Activated CD8-positive, alpha-beta memory T cell treated with anti-CD3 and anti-CD28 coated beads, Interleukin-2, amount 50 U/mL, for 24 hours (primary cell): ENCODE data around the gene MAPK8.
"Not testable (repeated sequence)": the region's sequence is repeated elsewhere in the genome, so short reads cannot be mapped to it uniquely, and the experiment has no call there.

Experiments used
- DNase-seq: peaks from one replicate; pipeline ENCODE4 v3.0.0-alpha.2; 2020; ENCODE audit errors: extremely low read depth

The MAPK8 gene

DNA sequence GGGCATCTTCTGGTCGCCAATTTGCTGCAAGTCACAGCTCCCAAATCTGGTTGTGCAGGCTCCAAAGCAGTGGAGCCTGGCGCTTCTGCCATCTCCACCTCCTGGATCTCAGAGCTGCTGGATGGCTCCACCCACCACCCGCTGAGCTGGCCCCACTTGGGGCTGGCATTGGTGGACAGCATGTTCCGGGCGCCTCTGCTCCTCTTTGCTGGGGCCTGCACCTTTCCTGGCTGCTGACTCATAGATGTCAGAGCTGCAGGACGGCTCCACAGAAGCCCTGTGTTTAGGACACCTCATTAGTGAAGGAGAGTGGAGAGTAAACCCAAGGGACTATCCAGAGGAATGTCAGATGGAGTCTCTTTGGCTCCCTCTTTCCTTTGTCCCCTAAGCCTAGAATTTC is 27.4 kb downstream of the MAPK8 start:
- DNase-seq, result no peak

DNA sequence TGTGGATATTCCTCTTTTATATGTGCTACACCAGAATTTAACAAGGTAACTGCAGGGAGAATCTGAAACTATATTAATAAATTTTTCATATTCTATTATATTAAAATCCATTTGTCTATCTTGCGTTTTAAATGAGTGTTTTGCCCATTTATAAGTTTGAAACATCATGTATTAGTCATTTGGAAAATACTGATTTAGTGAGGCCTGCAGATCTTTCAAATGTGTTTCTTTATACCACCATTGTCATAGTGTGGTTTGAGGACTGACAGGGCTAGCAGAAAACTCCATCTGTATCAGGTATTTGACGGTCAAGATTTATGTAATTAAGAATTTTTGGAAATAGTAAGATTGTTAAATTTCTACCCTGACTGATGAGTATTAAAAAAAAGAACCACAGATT is 29.3 kb downstream of the MAPK8 start:
- DNase-seq, result no peak

DNA sequence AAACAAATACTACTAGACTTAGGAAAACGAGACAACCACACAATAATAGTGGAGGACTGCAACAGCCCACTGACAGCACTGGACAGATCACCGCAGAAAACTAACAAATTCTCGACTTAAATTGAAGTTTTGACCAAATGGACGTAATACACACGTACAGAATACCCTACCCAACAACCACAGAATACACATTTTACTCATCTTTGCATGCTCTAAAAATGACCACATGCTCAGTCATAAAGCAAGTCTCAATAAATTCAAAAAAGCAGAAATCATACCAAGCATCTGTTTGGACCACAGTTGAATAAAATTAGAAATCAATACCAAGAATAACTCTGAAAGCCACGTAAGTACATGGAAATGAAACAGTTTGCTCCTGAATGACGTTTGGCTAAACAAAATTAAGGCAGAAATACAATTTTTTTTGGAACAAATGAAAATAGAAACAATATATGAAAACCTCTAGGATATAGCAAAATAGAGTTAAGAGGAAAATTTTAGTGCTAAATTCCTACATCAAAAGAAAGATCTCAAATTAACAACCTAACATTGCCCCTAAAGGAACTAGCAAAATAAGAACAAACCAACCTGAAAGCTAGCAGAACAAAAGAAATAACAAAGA is 30.6 kb downstream of the MAPK8 start:
- DNase-seq, result no peak

DNA sequence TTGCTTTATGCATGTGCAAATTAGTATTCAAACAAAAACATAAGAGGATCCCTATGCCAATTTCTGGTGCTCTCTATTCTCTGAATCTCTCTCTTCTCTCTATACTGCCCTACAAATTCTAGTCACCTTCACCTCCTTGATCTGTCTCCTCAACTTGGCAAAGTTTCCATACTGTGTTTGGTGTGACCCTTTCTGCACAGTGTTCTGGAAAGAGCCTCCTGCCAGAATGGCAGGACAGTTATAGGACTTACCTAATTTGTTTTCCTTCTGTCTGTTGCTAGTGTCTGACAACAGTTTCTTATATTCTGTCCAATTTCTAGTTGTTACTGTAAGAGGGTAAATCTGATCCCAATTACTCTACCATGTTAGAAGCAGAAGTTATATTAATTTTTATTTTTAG is 34.3 kb downstream of the MAPK8 start:
- no peak for DNase-seq

DNA sequence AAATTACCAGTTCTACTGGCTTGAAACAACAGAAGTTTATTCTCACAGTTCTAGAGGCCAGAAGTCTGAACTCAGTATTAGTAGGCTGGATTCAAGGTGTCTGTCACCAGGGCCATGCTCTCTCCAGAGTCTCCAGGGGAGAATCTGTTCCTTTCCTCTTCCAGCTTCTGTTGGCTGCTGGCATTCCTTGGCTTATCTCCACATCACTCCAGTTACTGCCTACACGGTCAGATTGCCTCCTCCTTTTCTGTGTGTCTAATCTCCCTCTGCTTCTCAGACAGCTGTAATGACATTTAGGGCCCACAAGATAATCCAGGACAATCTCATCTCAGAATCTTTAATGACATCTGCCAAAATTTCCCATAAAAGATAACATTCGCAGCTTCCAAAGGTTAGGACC is 36.6 kb downstream of the MAPK8 start:
- no peak for DNase-seq

DNA sequence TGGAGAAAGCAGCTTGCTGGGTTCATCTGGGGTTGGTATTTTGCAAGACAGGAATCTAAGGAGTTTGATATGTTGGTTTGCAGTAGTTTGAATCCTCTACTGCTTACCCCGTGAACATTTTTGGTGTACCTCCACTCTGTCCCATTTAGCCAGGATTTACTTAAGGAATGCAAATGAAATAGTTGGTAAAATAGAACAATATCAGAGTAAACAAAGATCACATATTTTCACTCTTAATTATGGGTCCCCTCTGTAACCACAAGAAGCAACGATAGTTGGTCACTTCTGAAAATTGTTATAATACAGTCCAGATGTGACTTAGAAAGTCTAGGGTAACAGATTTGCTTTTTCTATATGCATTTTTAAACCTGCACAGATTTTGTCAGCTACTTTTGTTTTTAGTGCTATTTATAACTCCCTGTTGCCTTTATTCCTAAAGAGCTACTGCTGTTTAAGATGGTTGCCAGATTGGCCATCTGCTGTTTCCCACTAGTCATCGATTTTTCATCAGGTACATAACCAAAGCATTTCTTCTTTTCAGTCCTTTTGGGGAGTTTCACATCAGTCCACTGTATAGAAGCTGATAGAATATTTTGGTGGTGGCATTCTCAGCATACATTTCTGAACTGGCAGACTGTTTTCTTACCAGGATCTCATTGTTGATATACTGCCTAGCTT is 37.6 kb downstream of the MAPK8 start:
- DNase-seq, result no peak

DNA sequence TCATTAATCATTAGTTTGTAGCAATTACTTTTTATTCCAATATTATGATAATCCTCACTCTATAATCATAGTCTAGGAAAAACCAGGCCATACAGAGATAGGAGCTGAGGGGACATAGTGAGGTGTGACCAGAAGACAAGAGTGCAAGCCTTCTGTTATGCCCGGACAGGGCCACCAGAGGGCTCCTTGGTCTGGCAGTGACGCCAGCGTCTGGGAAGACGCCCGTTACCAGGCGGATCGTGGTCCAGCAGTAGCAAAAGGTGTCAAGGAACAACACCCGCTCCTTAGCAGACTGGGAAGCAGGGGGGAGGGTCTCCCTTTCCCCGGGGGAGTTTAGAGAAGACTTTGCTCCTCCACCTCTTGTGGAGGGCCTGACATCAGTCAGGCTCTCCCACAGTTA is 39.8 kb downstream of the MAPK8 start:
- DNase-seq, result not testable (repeated sequence)

DNA sequence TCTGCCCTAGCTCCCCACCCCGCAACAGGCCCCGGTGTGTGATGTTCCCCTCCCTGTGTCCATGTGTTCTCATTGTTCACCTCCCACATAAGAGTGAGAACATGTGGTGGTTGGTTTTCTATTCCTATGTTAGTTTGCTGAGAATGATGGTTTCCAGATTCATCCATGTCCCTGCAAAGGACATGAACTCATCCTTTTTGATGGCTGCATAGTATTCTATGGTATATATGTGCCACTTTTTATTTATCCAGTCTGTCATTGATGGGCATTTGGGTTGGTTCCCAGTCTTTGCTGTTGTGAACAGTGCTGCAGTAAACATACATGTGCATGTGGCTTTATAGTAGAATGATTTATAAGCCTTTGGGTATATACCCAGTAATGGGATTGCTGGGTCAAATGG is 41.1 kb downstream of the MAPK8 start:
- DNase-seq, result not testable (repeated sequence)

DNA sequence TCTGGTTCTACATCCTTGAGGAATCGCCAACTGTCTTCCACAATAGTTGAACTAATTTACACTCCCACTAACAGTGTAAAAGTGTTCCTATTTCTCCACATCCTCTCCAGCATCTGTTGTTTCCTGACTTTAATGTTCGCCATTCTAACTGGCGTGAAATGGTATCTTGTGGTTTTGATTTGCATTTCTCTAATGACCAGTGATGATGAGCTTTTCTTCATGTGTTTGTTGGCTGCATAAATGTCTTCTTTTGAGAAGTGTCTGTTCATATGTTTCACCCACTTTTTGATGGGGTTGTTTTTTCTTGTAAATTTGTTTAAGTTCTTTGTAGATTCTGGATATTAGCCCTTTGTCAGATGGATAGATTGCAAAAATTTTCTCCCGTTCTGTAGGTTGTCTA is 41.5 kb downstream of the MAPK8 start:
- DNase-seq, result not testable (repeated sequence)

DNA sequence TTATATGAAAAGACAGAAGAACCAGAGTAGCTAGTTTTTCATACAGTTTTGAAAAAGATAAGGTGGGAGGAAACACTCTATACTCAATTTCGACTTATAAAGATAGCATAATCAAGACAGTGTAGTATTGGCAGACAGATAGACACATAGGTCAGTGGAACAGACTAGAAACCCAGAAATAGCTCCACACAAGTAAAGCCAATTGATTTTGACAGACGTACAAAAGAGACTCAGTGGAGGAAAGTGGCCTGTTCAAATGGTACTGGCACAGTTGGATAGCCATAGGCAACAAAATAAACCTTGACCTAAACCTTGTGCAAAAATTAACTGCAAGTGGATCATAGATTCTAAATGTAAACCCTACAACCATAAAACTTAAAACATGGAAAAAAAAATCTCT is 46.8 kb downstream of the MAPK8 start:
- no peak for DNase-seq

DNA sequence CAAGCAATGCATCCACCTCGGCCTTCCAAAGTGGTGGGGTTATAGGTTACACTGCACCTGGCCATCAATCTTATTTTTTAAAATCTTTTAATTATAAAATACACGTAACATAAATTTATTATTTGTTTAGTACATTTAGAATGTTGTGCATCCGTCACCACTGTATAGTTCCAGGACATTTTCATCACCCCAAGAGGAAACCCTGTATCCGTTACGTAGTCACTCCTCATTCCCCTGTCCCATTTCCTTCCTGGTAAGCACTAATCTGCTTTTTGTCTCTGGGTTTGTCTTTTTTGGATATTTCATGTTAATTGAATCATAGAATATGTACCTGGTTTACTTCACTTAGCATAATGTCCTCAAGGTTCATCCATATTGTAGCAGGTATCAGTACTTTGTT is 51.2 kb downstream of the MAPK8 start:
- DNase-seq, result no peak

DNA sequence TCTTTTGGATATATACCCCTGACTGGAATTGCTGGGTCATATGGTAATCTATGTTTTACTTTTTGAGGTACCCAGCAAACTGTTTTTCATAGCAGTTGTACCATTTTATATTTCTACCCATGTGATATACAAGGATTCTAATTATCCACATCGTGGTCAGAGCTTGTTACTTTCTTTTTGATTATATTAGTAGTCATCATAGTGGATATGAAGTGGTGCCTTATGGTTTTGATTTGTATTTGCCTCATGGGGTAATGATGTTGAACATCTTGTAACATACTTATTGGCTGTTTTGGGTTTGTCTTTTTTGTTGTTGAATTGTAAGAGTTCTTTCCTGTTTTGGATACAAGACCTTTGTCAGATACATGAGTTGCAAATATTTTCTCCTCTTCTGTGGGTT is 51.7 kb downstream of the MAPK8 start:
- DNase-seq, result no peak

DNA sequence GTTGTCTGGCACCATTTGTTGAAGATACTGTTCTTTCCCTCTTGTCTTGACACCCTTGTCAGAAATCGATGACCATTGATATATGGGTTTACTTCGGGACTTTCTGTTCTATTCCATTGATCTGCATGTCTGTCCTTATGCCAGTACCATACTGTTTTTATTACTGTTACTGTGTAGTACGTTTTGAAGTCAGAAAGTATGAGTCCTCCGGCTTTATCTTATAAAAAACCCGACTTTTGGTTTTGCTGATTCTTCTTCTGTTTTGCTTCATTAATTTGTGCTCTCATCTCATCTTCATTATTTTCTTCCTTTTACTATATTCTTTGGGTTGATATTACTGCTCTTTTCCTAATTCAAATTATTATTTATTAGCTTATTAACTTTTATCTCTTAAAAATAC is 52.4 kb downstream of the MAPK8 start:
- DNase-seq, result no peak

DNA sequence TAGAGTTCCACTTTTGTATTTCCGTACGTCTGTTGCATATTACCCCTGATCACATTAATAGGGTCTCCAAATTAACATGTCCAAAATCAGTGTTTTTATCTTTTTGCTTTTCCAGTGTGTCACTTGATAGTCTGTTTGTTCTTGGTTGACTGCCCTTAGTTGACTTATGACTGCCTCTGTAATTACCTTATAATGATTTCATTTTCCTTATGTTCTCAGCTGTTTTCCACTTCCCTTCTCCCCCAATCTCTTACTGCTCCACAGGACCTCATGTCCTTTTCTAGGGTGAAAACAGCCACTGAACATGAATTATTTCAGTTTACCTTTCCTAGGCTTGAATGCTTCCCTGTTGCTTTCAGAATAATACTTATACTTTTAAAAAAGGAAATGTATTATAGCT is 54.7 kb downstream of the MAPK8 start:
- DNase-seq, result no peak

DNA sequence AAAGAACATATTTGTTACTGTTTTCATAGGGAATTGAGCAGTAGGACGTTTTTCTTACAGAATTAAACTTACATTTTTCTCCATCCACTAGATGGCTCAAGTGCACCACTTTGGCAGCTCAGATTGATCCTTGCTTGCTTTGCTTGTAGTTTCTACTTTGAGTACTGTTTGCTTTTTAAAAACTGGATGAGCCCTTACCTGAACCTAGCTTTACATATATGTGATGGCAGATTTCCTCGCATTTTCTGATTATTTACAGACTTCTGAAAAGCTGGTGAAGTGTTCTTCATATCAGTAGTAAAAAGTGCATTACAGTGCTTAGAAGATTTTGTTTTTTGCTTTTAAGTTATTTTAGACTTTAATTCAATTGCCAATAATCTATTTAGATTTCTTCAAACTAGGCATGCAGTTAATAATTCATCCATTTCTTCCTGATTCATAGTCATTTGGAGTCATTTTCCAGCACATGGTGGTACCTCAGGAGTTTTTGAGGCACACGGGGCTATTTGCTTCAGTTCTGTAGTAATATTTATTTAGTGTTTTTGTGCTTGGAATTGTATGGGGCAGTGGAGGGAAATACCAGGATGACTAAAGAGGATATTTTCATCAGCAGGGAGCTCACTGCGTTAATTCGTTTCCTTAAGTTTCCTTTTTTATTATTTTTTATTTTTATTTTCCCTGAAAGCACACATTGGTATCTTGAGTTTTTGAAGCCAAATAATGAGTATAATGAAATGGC is 57.3 kb downstream of the MAPK8 start:
- no peak for DNase-seq

DNA sequence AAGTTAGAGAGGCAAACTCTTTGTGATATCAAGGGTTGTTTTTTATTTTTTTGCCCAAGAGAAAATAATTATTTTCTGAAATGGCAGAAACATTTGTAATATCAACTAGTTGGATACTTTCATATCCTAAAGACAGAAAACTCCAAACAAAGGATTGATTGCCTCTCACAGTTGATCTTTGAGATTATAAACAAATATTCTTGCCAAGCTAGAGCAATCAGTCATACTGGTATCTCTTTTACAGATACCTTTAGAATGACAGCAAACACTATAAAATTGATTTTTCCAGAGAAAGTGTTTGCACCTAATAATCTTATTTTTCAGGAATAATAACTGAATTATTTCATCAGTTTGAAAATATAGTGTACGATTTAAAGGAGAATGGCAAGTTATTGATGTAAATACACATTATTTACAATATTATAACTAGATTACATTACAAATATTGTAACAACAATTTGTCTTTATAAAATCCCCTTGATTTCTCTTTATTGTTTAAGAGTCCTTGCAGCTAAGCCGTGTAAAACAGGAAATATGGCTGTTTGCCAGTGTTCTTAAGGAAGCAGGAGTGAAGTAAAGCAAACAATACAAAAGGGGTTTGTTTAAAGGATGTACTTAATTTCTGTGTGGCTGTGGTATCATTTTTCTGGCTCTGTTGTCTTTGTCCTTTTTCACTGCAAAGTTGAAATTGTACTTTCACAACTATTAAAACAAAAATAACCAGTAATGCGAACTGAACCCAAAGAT is 58.4 kb downstream of the MAPK8 start:
- no peak for DNase-seq

DNA sequence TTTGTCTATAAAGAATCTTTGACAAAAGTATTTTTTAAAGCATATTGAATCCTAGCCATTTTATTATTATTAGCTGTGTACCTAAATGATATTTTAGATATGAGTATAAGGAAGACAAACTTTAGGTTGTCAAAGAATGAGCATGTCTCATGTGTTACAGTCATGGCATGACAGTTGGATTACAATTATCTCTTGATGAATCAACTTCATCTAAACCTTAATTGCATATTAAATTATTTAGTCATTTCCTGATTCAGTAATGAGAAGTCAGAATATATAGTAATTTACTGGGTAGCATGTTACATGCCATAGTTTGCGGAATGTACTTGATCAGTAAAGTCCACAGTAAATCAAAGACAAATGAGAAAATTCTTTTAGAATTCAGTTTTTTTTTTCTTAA is 59.2 kb downstream of the MAPK8 start:
- DNase-seq, result no peak

DNA sequence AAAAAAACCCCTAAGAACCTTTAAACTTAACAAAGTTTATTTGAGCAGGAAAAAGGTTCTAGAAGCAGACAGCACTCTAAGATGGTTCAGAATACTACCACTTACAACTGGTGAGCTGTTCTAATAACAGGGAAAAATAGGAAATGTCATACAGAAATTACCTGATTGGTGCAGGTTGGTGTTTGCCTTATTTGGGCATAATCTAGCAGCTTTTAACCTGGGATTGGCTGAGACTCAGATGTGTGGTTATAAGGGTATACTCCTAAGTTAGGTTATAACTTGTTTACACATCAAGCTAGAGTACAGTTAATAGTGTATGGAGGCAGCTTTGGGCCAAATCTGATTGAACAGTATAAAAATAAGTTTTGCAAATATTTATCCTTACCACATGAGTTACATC is 59.8 kb downstream of the MAPK8 start:
- no peak for DNase-seq

DNA sequence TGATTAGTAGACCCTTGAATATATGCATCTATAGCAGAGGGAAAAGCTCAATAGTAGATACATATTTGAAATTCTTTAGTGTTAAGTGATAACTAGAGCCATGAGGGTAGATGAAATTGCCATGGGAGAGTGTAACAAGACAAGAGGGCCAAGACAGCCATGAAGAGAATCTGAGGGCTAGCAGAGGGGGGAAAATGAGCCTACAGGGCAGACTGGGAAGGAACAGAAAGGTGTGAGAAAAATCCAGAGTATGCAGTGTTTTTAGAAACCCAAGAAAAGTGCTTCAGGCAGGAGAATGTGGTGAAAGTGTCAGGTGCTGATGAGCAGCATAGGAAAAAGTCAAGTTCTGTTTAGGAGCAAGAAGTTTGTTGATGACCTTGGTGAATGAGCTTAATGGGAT is 63.0 kb downstream of the MAPK8 start:
- DNase-seq, result no peak

DNA sequence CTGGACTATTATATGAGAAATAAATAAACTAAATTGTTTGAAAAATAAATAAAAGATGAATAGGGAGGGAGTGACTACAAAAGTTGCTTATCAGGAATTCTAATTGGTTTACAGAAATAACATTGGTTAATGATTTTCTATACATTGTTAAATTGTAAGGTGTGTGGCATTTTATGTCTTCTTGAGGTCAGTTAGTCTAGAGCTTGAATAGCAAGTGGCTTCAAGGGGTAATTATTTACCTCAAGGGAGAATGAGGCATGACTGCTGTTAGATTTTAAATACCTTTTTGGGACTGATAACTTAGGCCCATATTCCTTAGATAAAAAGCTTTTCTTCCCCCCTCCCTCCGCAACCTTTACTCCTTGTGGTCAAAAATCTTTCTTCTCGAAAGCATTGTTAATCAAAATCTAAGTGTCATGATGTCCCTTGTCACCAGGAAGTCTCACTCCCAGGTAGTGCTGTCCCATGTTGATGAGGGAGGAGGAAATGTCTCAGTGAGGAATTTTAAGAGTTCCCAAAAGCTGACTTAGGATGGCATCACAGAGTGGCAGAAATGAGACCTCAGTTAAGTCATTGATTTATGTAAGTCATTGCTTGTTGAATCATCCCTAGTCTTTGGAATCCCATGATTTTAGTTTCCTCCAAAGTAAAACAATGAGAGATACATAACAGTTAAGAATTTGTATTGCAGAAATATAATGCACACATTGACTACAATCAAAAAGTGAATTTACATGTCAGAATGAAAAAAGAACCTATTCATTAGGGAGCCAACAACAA is 71.5 kb downstream of the MAPK8 start:
- DNase-seq, result no peak

DNA sequence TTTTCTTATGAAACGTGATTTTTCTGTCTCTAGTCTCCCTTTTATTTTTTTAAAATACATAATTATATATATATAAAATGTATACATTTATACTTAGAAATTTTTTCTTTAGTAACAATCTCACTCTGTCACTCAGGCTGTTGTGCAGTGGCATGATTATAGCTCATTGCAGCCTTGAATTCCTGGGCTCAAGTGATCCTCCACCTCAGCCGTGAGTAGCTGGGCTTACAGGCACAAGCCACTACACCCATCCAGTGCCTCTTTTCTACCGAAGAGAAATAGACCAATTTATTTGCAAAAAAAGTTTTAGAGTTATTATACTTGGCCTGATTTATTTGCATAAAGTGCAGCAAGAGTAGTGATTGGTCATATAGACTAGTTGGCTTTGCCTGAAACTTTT is 72.2 kb downstream of the MAPK8 start:
- no peak for DNase-seq

DNA sequence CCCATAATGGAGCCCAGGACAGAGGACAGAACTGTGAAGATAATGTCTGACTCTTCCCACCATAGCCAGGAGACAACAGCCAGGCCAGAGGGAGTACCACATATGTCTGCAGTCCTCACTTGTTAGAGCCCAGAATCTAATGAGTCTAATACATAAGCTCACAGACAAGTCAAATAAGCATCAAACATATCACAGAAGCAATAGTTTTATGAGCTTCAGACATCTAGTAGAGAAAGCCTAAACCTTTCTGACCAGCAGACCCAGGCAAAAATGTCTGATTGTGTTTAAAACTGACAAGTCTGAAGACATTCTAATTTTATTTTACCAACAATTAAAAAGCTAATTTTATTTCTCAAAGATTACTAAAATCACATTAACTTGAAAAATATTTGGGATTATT is 75.5 kb downstream of the MAPK8 start:
- DNase-seq, result no peak
